Measurements from ENCODE around the gene AARS2. TPM values are rescaled to one million over a fixed set of nuclear protein-coding genes. Genes with fewer than 3 reads are reported as not detected.

Gene AARS2
- total and polyA plus RNA-seq, 10 of the 15 experiments (the other 5 are each of a cell fraction or from before 2014, with no cell fraction given): 0.71 to 18.3 (median 12.7) TPM

DNA sequence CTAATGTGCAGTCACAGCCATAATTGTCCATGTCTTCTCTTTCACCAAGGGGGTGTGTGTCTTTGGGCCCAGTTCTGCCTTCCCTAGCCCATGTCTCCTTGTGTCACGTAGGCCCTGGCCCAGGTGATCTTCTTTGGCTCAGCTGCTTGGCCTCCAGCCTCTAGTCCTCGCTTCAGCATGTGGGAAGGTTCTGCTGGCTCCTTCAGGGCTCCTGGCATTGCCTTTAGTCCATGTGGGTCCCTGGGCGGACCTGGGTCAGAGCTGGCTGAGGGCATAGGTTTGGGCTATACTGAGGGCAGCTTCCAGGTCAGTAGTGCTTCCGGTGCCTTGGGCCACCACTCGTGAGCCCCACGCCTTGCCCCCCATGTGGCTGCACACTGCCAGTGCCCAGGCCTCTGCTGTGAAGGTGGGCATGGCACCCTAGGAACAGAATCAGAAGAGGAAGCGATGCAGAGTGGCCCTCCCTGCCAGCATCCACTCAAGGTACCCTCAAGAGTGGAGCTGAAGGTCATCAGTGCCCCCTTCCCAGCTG lies 12.8 kb downstream of the AARS2 start:
- no peak overlapping the region for H3K9ac ChIP-seq (ENCODE audit: control insufficient read depth, insufficient read depth, low read length)
- WGBS (ENCODE audit: insufficient coverage, insufficient replicate concordance, low lambda C conversion rate, missing lambda C conversion rate): 82% methylated on average over 7 of the region's 7 CpGs
- H3K4me2 ChIP-seq (ENCODE audit: control insufficient read depth, insufficient read depth): no peak overlapping the region
- peaks cover 5 to 29% of the 10 kb centered on the region in 2 experiments; a peak in 3 of 4 replicates for H3K36me3 ChIP-seq (ENCODE audit: control insufficient read depth in 2 of 2, insufficient read depth in 2 of 2, low read length in 1 of 2)
- no peaks in the 10 kb centered on the region for H3K9me3 ChIP-seq (replicated peaks; ENCODE audit: control insufficient read depth, insufficient read depth, low read length)
- H3K27me3 ChIP-seq (replicated peaks in 1 of 2; ENCODE audit: control insufficient read depth in 2 of 2, insufficient read depth in 2 of 2, low read length in 1 of 2): peaks cover 9 to 11% of the 10 kb centered on the region in 2 experiments
- SMC1A ChIA-PET (ENCODE audit: uncharacterized antibody, unreplicated experiment): no interaction called here
- POLR2A ChIA-PET: no interaction called here
- TF ChIP-seq NR2C2 (IDR thresholded peaks at IDR 0.05; ENCODE audit: borderline replicate concordance, control insufficient read depth, insufficient read length, low read depth) (no peak), USF2 (IDR thresholded peaks at IDR 0.05; ENCODE audit: borderline replicate concordance, low read depth, low read length) (no peak), ETV6 (conservative IDR thresholded peaks at IDR 0.05 in 1 of 2, IDR thresholded peaks at IDR 0.05 in 1 of 2; ENCODE audit: borderline replicate concordance in 1 of 2, low read depth in 1 of 2) (no peak), CHD2 (IDR thresholded peaks at IDR 0.05; ENCODE audit: borderline replicate concordance, low read depth, low read length) (no peak), SMAD5 (IDR thresholded peaks at IDR 0.05; ENCODE audit: low read depth) (no peak)
- TF ChIP-seq, protein P1, sequence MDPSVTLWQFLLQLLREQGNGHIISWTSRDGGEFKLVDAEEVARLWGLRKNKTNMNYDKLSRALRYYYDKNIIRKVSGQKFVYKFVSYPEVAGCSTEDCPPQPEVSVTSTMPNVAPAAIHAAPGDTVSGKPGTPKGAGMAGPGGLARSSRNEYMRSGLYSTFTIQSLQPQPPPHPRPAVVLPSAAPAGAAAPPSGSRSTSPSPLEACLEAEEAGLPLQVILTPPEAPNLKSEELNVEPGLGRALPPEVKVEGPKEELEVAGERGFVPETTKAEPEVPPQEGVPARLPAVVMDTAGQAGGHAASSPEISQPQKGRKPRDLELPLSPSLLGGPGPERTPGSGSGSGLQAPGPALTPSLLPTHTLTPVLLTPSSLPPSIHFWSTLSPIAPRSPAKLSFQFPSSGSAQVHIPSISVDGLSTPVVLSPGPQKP (IDR thresholded peaks at IDR 0.05; ENCODE audit: low read depth, low read length): no peak
- no peak overlapping the region for H3K27ac ChIP-seq (ENCODE audit: control insufficient read depth, insufficient read depth)
- H3K4me1 ChIP-seq (ENCODE audit: control insufficient read depth, insufficient read depth, low read length): no peaks in the 10 kb centered on the region
- no TSS peak for BruUV-seq (replicated peaks)
- FAIRE-seq (no peak), DNase-seq (ENCODE audit: low read depth, low spot score) (no peak), ATAC-seq (no peak)
- intact Hi-C loops (cut with micrococcal nuclease; ENCODE audit: unreplicated experiment) (no loop called here), in situ Hi-C loops (cut with MboI) (no loop called here)
- CTCF ChIA-PET: no interaction called here
- RAD21 ChIA-PET (ENCODE audit: unreplicated experiment): no interaction called here
- no peaks in the 10 kb centered on the region for H4K20me1 ChIP-seq (ENCODE audit: control insufficient read depth, insufficient read depth)
- no peaks in the 10 kb centered on the region for H3K79me2 ChIP-seq (ENCODE audit: control insufficient read depth, insufficient read depth, low read length)
- no peak overlapping the region for H3K4me3 ChIP-seq
- H2AFZ ChIP-seq (ENCODE audit: control insufficient read depth, low read depth, low read length): no peak overlapping the region
